ENCODE results near the gene ASTL.
A peak's percentile ranks its signal among the peaks of the same experiment; 100 is the strongest.

ASTL gene

GRCh38 chr2:96138179-96139145, at the start of gene ASTL:
TSS of gene ASTL (minus strand) at chr2:96138502. CDS start at chr2:96138436, 66 bp downstream.
- H3K27ac Mint-ChIP-seq (ENCODE audit: low read depth) = peak within 1 kb of the TSS; percentile 81
- DNase-seq (ENCODE audit: low spot score in 2 of 2) (peak in 1 of 2 donors; percentile 49), ATAC-seq (replicated peaks; ENCODE audit: extremely low read depth, poor library complexity, severe bottlenecking) (peak; percentile 26)
- H3K9me3 Mint-ChIP-seq = no peaks in the 10 kb centered on the region
- H3K4me3 Mint-ChIP-seq = peak within 1 kb of the TSS; percentile 53
- peaks cover 54% of the 10 kb centered on the region for H3K4me1 Mint-ChIP-seq
- H3K36me3 Mint-ChIP-seq (ENCODE audit: insufficient read depth) = peaks cover 38% of the 10 kb centered on the region
- H3K27me3 Mint-ChIP-seq = no peaks in the 10 kb centered on the region

DNA sequence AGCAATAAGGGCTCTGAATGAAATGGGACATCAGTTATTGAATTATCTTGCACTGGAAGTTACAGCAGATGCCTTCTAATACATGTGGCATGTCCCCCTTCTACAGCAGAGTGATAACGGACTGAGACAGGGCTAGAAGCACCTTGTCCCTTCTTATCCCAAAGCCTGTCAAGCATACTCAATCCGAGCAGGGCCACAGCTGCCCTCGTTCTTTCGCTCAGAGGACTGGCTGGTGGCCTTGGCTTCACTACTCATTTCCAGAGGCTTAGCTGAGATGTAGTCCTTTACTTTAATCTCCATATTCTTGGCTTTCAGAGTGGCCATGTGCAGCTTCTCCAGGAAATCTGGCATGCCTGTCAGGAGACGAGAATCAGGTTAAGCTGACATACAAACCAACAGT, 48.3 kb upstream of the ASTL start:
- Mint-ChIP-seq H3K36me3 (ENCODE audit: insufficient read depth) (peaks cover 57% of the 10 kb centered on the region), H3K4me3 (no peak overlapping the region), H3K27ac (ENCODE audit: low read depth) (no peak overlapping the region), H3K9me3 (no peaks in the 10 kb centered on the region), H3K27me3 (no peaks in the 10 kb centered on the region), H3K4me1 (peaks cover 7% of the 10 kb centered on the region)
- ATAC-seq (replicated peaks; ENCODE audit: extremely low read depth, poor library complexity, severe bottlenecking) = no peak
- no peak for DNase-seq (ENCODE audit: low spot score in 2 of 2)

DNA sequence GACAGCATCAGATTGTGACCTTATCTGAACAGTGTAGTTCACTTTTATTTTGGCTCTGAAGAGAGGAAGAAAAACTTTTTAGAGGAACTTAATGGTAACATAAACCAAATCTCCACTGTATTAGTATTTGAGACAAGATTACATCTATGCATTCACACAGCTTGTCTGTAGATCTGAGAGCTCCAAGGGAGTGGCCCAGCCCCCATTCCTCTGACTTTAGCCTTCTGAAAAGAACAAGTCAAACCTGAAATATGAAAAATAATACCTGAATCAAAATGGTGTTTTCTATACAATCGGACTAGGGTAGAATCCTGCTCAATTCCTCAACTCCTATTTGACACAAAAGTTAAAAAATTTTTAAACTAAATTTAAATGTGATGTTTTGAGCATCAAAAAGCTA, 47.2 kb upstream of the ASTL start:
- Mint-ChIP-seq H3K4me3 (no peak overlapping the region), H3K36me3 (ENCODE audit: insufficient read depth) (peaks cover 49% of the 10 kb centered on the region), H3K9me3 (no peaks in the 10 kb centered on the region), H3K4me1 (peaks cover 16% of the 10 kb centered on the region), H3K27me3 (no peaks in the 10 kb centered on the region), H3K27ac (ENCODE audit: low read depth) (peak overlapping the region; percentile 26)
- DNase-seq (ENCODE audit: low spot score in 2 of 2) (no peak), ATAC-seq (replicated peaks; ENCODE audit: extremely low read depth, poor library complexity, severe bottlenecking) (no peak)

DNA sequence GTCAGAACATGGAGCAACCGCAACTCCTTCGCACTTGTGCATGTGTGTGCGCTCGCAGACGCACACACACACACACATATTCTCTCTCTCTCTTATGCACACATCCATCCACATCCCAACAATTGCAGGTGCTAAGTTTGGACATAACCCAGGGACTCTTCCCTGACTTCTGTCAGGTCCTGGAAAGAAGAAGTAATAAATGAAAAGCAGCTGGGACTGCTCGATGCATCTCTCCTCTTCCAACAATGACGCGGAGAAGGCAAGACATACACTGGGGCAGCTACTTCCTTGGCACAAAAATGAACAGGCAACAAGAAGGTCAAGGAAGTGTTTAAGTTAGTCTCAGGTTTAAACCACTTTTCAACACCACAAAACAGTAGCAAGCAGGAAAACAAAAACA, 46.7 kb upstream of the ASTL start:
- Mint-ChIP-seq H3K9me3 (no peaks in the 10 kb centered on the region), H3K27me3 (no peaks in the 10 kb centered on the region), H3K4me3 (no peak overlapping the region), H3K27ac (ENCODE audit: low read depth) (peak overlapping the region; percentile 26), H3K4me1 (peaks cover 16% of the 10 kb centered on the region), H3K36me3 (ENCODE audit: insufficient read depth) (peaks cover 44% of the 10 kb centered on the region)
- DNase-seq (ENCODE audit: low spot score in 2 of 2) (no peak), ATAC-seq (replicated peaks; ENCODE audit: extremely low read depth, poor library complexity, severe bottlenecking) (no peak)

DNA sequence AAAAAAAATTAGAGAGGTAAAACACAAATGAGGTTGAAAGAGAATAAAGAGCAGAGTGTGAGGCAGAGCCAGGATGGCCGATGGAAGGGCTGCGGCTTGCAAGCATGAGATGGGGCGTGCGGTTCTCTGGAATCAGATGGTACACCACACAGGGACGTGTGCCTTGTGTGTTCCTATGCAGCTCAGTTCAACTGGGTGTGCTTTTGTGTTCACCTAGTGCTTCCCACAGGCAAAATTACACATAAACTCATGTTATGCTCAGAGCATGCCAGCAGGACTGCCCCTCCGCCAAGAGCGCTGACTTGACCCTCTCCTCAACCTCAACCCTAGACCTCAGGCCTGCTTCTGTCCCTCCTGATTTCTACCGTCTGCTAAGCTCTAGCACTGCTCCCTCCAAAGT, 45.9 kb upstream of the ASTL start:
- H3K36me3 Mint-ChIP-seq (ENCODE audit: insufficient read depth) = peaks cover 41% of the 10 kb centered on the region
- no peak for ATAC-seq (replicated peaks; ENCODE audit: extremely low read depth, poor library complexity, severe bottlenecking)
- DNase-seq (ENCODE audit: low spot score in 2 of 2) = no peak
- no peak overlapping the region for H3K4me3 Mint-ChIP-seq
- no peaks in the 10 kb centered on the region for H3K9me3 Mint-ChIP-seq
- H3K27me3 Mint-ChIP-seq = no peaks in the 10 kb centered on the region
- H3K27ac Mint-ChIP-seq (ENCODE audit: low read depth) = peak overlapping the region; percentile 26
- peaks cover 16% of the 10 kb centered on the region for H3K4me1 Mint-ChIP-seq

DNA sequence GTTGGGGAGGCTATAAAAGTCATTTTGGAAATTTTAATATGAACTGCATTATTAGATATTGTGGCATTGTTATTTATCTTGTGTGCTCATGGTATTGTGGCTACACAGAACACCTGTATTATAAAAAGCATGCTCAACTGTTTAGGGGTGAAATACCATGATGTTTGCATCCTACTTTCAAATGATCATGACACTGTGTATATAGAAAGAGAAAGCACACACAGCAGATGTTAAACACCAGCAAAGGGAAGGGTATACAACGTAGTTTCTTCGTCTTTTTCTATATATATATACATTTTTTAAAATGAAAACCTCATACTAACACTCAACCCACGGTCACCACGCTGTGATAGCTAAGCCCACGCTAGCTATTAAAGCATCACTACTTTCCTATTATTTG, 43.2 kb upstream of the ASTL start:
- H3K9me3 Mint-ChIP-seq = no peaks in the 10 kb centered on the region
- peaks cover 16% of the 10 kb centered on the region for H3K4me1 Mint-ChIP-seq
- DNase-seq (ENCODE audit: low spot score in 2 of 2) = no peak
- no peak overlapping the region for H3K27ac Mint-ChIP-seq (ENCODE audit: low read depth)
- no peak overlapping the region for H3K4me3 Mint-ChIP-seq
- ATAC-seq (replicated peaks; ENCODE audit: extremely low read depth, poor library complexity, severe bottlenecking) = no peak
- peaks cover 23% of the 10 kb centered on the region for H3K36me3 Mint-ChIP-seq (ENCODE audit: insufficient read depth)
- no peaks in the 10 kb centered on the region for H3K27me3 Mint-ChIP-seq

DNA sequence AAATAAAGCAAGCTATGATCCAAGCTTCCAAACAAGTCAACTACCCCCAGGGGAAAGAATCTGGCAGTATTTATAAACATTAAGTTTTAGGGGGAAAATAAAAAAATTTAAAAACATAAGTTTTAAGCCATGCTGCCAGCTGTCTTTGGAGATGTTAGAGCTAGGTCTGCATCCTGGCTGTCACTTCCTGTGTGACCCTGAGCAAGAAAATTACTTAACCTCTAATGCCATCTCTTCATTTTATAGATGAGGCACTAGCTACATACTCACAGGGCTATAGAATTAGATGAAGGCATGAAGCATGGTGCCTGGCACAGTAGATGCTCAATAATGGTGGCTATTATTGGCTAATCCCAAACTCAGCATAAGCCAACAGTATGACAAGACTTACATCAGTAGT, 42.2 kb upstream of the ASTL start:
- H3K27me3 Mint-ChIP-seq = no peaks in the 10 kb centered on the region
- ATAC-seq (replicated peaks; ENCODE audit: extremely low read depth, poor library complexity, severe bottlenecking) = peak; percentile 54
- peaks cover 15% of the 10 kb centered on the region for H3K36me3 Mint-ChIP-seq (ENCODE audit: insufficient read depth)
- no peaks in the 10 kb centered on the region for H3K9me3 Mint-ChIP-seq
- H3K27ac Mint-ChIP-seq (ENCODE audit: low read depth) = no peak overlapping the region
- H3K4me3 Mint-ChIP-seq = no peak overlapping the region
- H3K4me1 Mint-ChIP-seq = peaks cover 16% of the 10 kb centered on the region
- DNase-seq (ENCODE audit: low spot score in 2 of 2) = no peak

- no peak for DNase-seq (ENCODE audit: low spot score in 2 of 2)
- peaks cover 16% of the 10 kb centered on the region for H3K4me1 Mint-ChIP-seq
- no peaks in the 10 kb centered on the region for H3K27me3 Mint-ChIP-seq
- no peak overlapping the region for H3K27ac Mint-ChIP-seq (ENCODE audit: low read depth)
- no peak overlapping the region for H3K4me3 Mint-ChIP-seq
- peaks cover 12% of the 10 kb centered on the region for H3K36me3 Mint-ChIP-seq (ENCODE audit: insufficient read depth)
- no peaks in the 10 kb centered on the region for H3K9me3 Mint-ChIP-seq
- no peak for ATAC-seq (replicated peaks; ENCODE audit: extremely low read depth, poor library complexity, severe bottlenecking)
These were observed 41.7 kb upstream of the ASTL start for GRCh38 chr2:96180002-96180401.

DNA sequence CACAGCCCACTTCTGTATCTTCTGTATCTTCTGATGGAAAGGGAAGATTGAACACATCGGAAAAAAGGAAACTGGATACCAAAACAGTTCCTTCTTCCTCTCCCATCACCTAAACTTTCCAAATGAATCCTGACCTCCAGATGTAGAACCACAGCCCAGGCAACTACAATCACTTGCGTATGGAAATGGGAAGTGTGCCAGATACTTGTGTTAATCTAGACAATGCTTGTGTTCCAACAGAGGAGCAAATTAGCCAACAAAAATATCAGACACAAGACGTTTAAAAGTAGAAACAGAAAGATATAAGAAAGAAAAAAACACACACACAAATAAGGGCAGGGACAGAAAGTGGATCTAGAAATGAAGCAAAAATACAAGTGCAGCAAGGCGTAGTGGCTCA, 38.4 kb upstream of the ASTL start:
- H3K4me3 Mint-ChIP-seq = no peak overlapping the region
- no peak for DNase-seq (ENCODE audit: low spot score in 2 of 2)
- H3K27ac Mint-ChIP-seq (ENCODE audit: low read depth) = no peak overlapping the region
- H3K27me3 Mint-ChIP-seq = no peaks in the 10 kb centered on the region
- no peak for ATAC-seq (replicated peaks; ENCODE audit: extremely low read depth, poor library complexity, severe bottlenecking)
- H3K9me3 Mint-ChIP-seq = no peaks in the 10 kb centered on the region
- H3K36me3 Mint-ChIP-seq (ENCODE audit: insufficient read depth) = peaks cover 4% of the 10 kb centered on the region
- H3K4me1 Mint-ChIP-seq = peaks cover 24% of the 10 kb centered on the region

- Mint-ChIP-seq H3K36me3 (ENCODE audit: insufficient read depth) (peaks cover 4% of the 10 kb centered on the region), H3K4me1 (peaks cover 18% of the 10 kb centered on the region), H3K27ac (ENCODE audit: low read depth) (no peak overlapping the region), H3K27me3 (no peaks in the 10 kb centered on the region), H3K9me3 (no peaks in the 10 kb centered on the region), H3K4me3 (no peak overlapping the region)
- DNase-seq (ENCODE audit: low spot score in 2 of 2) (no peak), ATAC-seq (replicated peaks; ENCODE audit: extremely low read depth, poor library complexity, severe bottlenecking) (no peak)
These were observed 37.6 kb upstream of the ASTL start for GRCh38 chr2:96175951-96176350.

DNA sequence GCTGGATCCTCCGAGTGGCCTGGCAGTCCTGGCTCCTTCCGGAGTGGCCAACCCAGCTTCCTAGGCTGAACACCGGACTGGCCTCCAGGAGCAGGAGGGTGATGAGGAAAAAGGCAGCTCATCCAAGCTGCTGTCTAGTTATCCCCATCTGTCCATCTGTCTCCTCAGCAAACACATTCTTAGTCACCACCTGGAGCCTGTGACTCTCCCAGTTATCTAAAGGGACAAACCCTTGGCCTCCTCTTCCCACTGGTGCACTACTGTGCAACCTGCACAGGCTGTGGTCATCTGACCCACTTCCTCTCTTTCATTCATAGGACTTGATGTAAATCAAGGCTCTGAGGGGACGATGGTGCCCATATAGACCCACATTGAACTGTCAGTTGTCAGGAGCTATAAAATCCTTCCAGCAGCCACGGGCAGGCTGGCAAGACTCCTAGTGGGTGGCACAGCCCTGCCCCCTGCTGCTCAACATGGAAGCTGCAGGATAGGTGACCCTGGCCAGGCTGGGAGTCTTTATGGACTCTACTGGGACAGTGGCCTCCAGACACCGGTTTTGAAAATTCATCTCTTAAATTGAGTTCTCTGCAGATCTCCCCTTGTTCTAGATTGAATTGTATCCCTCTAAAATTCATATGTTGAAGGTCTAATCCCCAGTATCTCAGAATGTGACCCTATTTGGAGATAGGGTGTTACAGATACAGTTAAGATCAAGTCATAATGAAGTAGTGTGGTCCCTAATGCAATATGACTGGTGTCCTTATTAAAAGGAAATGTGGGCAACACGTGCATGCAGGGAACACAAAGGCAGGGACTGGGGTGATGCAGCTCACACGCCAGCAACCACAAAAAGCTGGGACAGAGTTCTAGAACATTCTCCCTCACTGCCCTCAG, 36.2 kb upstream of the ASTL start:
- Mint-ChIP-seq H3K36me3 (ENCODE audit: insufficient read depth) (peaks cover 2% of the 10 kb centered on the region), H3K9me3 (no peaks in the 10 kb centered on the region), H3K4me3 (no peak overlapping the region), H3K27me3 (no peaks in the 10 kb centered on the region), H3K4me1 (peaks cover 14% of the 10 kb centered on the region), H3K27ac (ENCODE audit: low read depth) (peak overlapping the region; percentile 45)
- ATAC-seq (replicated peaks; ENCODE audit: extremely low read depth, poor library complexity, severe bottlenecking) (peak; percentile 92), DNase-seq (ENCODE audit: low spot score in 2 of 2) (peak; percentile 76 to 77)

GRCh38 chr2:96171831-96172230, 33.5 kb upstream of the ASTL start:
- H3K9me3 Mint-ChIP-seq = no peaks in the 10 kb centered on the region
- peaks cover 1% of the 10 kb centered on the region for H3K36me3 Mint-ChIP-seq (ENCODE audit: insufficient read depth)
- ATAC-seq (replicated peaks; ENCODE audit: extremely low read depth, poor library complexity, severe bottlenecking) (no peak), DNase-seq (ENCODE audit: low spot score in 2 of 2) (no peak)
- no peaks in the 10 kb centered on the region for H3K27me3 Mint-ChIP-seq
- no peak overlapping the region for H3K27ac Mint-ChIP-seq (ENCODE audit: low read depth)
- H3K4me3 Mint-ChIP-seq = peak overlapping the region; percentile 5
- H3K4me1 Mint-ChIP-seq = peaks cover 37% of the 10 kb centered on the region

All from central memory CD8-positive, alpha-beta T cell (primary cell).